Stimulated activated CD4-positive, alpha-beta T cell treated with anti-CD3 and anti-CD28 coated beads, Interleukin-4, amount 100 ng/mL, for 24 hours (primary cell): ENCODE data around the gene CHN2.
A peak's percentile ranks its signal among the peaks of the same experiment; 100 is the strongest.

Experiments
- DNase-seq: peaks from one replicate; pipeline ENCODE4 v3.0.0-alpha.2; 2020

Gene CHN2

GRCh38 chr7:29194594-29195427 lies at the start of gene CHN2:
CHN2 (plus strand) TSS chr7:29194775.
- DNase-seq = peak; percentile 14

DNA sequence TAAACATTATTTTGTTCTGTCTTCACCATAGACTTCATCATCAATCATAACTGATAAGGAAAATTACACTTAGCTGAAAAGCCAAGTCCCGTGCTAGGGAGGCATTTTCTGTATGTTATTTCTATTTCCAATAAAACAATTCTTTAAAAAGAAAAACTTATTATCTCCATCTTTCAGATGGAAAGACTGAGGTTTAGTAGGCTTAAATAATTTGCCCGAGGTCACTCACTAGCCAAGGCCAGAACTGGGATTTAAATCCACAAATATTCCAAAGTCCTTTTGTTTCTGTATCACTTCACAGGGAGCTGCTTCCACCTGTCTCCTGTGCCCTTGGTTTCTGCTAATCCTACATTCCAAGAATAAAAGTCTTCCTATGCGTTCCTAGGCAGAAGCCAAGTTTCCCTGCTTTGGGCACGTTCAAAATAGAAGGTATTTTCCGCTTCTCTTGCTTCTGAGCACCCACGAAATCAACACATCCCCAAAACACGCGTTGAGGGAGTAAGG lies 49.0 kb upstream of the CHN2 start:
- no peak for DNase-seq

DNA sequence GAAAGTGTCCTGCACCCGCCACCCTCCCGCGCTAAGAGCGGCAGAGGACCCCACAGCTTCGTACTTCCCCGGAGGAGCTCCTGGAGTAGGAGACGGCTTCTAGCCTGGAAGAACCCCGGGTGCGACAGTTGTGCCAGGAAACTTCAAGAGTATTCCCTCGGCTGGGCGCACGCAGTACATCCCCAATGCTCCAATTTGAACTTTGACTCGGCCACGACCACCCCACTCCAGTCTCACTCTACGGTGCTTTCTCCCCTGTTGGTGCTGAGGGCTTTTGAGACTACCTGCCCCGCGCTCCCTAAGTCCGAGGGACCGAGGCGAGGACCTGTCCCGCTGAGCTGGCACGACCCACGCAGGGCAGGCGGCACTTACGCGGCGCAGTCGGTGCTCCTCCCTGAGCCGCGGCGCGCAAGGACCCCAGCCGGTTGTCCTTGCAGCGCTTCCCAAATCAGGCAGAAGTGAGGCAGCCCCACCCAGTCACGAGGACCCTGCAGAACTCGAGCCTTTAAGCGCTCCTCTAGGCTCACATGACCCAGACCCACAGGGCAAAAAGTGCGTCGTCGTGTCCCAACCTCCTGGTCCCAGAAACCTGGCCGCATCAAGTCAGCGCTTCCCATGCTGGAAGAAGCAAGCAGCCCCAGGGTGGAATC lies 48.4 kb upstream of the CHN2 start, which contains the start of gene CPVL:
Gene CPVL, minus strand, starts transcription at position 481 of the 650 bp plus-strand sequence. CDS start 25,476 bp downstream, outside the sequence.
- no peak for DNase-seq

- no peak for DNase-seq
Measured at GRCh38 chr7:29146888-29147609, 47.5 kb upstream of the CHN2 start.

GRCh38 chr7:29147821-29148220 lies 46.8 kb upstream of the CHN2 start:
- DNase-seq = no peak

DNA sequence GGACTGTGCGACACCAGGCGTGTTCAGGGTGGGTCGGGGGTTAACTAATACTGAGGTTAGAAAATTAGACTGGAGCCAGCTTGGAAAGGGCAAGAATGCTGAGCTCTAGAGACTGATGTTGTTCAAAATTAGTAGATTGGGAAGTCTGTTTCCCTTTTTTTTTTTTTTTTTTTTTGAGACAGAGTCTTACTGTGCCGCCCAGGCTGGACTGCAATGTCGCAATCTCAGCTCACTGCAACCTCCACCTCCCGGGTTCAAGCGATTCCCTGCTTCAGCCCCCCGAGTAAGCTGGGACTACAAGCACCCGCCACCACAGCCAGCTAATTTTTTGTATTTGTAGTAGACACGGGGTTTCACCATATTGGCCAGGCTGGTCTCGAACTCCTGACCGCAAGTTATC lies 45.5 kb upstream of the CHN2 start:
- DNase-seq = no peak

DNA sequence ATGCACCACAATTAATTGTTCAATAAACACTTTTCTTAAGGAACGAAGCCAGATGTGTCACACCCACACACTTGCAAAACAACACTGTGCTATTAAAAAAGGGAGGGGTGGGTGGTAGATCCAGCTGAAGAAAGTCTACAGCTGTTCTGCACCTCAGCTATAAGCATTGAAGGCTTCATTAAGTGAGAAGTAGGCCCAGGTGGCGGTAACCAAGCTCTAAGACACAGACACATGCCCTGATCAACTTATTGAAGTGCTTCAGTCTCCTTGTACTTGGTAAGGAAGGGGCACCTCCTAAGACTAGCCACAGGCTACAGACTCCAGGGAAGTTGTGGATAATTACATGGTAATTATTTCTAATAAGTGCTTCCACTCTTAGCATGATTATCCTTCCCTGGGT lies 43.7 kb upstream of the CHN2 start:
- no peak for DNase-seq

DNA sequence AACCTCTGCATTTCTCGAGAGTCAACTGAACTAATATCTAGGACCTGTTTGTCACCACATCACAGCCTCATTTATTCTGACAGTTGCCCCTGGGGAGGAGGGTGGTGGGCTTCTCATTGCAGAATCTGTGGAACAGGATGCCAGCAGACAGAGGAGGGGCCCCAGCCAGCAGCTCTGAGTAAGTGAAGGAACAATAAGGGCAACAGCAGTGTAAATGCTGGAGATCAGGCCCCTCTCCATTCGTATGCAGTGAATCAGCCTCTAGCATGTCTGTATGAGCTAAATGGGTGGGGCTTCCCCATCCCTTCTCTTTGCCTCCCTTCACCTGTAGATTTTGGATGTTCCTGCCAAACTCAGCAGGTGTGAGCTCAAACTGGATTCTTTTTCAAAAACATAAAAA lies 40.5 kb upstream of the CHN2 start:
- DNase-seq = no peak

DNA sequence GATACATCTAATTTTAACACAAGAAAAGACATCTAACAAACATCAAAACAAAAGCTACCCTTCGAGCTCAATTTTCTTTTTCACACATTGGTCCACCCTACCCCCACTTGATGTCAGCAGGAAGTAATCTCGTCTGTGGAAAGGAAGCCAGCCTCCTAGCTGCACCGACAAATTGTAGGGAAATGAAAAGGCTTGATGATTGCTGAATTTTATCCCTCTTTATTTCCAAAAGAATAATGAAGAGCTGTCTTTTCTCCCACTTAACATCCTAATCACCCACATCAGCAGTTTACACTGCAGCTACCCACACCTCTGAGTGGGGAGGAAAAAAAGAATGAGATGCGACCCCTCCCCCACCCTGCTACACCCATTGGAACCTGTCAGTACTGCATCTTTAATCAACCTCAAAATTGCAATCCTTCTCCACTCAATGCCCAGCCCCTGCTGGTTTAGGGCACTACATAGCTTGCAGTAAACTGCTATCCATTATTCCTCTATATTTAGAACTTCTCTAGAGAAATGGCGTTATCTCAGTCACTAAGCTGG lies 37.6 kb upstream of the CHN2 start:
- no peak for DNase-seq

DNA sequence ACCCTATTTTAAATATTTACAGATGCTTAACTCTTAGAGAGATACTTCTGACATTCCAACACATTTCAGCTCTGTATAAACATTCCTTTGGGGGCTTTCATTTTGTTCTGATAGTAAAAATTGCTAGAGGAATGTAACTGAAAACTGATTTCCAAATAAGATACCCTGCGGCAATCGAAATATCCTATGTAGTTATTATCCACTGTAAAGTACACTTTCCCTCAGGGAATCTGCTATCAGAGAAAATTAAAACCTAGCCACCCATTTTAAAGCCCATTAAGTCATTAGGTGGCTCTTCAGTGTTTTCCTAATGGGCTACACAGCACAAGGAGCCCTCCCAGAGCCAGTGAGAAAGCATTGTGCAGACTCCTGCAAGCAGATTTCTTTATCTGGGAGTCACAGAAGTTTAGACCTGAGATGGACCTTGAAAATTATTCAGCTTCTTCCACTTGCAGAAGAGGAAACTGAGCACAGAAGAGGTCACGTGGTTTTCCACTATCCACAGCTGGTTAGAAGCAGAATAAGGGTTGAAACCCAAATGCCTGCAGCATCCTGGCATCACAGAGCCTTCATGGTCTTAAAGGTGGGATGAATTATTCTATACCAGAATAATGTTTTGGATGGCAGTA lies 35.7 kb upstream of the CHN2 start:
- DNase-seq = no peak

GRCh38 chr7:29160080-29160479 lies 34.5 kb upstream of the CHN2 start:
- no peak for DNase-seq

GRCh38 chr7:29161231-29161630 lies 33.3 kb upstream of the CHN2 start:
- DNase-seq = no peak

- no peak for DNase-seq
Measured at GRCh38 chr7:29162577-29162976, 32.0 kb upstream of the CHN2 start.

DNA sequence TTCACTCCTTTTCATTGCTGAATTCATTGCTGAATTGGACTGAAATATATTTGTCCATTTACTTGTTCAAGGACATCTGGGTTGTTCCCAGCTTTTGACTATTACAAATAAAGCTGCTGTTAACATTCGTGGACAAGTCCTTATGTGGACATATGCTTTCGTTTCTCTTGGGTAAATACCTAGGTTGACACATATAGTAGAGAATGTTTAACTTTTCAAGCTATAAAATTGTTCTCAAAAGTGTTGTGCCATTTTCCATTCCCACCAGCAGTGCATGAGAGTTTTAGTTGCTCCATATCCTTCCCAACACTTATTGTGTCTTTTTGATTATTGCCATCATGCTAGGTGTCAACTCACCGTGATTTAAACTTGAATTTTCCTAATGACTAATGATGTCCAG lies 30.7 kb upstream of the CHN2 start:
- DNase-seq = no peak

GRCh38 chr7:29167721-29168120 lies 26.9 kb upstream of the CHN2 start:
- DNase-seq = no peak

- DNase-seq = no peak
Measured at GRCh38 chr7:29170781-29171180, 23.8 kb upstream of the CHN2 start.

DNA sequence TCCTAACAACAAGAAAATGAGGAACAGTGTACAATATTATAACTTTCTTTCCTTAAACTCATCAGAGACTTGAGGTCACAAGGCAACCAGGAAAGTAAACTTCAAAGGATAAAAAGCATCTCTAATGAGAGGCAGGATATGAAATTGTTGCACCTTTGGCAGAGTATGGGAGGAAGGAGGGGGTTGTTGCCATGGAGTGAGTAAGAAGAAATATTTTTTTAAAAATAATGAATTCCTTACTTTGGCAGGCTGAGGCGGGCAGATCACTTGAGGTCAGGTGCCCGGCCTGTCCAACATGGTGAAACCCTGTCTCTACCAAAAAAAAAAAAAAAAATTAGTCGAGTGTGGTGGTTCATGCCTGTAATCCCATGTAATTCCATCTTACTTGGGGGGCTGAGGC lies 21.1 kb upstream of the CHN2 start:
- no peak for DNase-seq

GRCh38 chr7:29177963-29178600 lies 16.5 kb upstream of the CHN2 start:
- no peak for DNase-seq

DNA sequence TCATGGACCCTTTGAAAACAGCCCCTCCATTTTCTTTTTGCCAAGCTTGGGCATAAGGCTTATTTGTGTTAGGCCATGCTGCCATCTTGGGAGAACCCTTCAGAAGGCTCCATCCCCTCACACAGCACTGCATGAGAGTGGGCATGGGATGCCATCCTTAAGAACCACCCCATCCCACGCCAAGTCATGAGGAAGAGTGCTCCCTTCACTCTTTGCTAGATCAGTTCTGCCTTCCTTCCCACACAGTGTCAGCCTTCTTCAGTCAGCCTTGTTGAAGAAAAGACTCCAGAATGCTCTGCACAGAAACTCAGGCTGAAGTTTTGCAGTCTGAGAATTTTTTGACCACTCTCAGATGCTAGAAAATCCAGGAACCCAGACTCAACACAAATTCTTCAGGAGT lies 15.5 kb upstream of the CHN2 start:
- DNase-seq = no peak

DNA sequence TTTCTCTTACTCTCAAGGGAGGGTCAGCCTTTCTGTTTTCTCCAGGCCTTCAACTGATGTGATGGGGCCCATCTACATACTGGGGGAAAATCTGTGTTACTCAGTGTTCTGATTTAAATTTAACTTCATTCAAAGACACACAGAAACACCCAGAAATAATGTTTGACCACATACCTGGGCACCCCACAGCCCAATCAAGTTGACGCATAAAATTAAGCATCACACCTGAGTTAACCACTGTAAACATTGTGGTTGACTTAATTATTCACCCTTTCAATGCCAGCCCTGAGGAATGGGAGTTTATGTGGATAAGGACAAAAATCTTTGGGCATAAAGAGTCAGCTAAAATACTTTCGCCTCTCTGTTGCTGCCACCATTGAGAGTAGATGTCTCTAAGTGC lies 10.0 kb upstream of the CHN2 start:
- no peak for DNase-seq

DNA sequence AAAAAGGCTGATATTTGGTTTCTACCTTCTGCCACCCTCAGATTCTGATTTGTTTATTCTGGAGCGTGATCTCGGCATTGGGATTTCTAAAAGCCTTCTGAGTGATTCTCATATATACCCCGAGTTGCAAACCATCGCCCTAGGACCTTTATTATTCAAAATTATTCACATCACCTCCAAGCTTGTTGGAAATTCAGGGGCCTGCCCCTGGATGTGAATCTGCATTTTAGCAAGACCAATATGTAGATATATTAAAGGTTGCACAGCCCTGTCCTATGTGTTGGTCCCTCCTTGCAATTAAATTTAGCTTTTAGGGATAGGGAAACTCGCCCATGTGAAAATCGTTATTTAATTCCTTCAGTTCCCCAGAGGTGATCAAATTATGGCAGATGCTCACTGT lies 9.0 kb upstream of the CHN2 start:
- no peak for DNase-seq

- peak; percentile 36 for DNase-seq
Measured at GRCh38 chr7:29189743-29190201, 4.8 kb upstream of the CHN2 start.
